Ovary (tissue), 9 donors: ENCODE results near the gene CADM2. TPM values are rescaled to one million over a fixed set of nuclear protein-coding genes. Genes with fewer than 3 reads are reported as not detected.

Source experiments
- DNase-seq, 5 donors: peaks; one replicate each; pipeline ENCODE4 v3.0.0-alpha.2; 2019 to 2020
- H3K27ac ChIP-seq, 2 donors: fragments of 200-600 bp; one replicate each; pipeline versions ENCODE4 v1.5.1 to v1.8.0; 2019 to 2022
- H3K27me3 ChIP-seq: fragments of 200-600 bp; one replicate; pipeline ENCODE4 v1.8.0; 2022
- H3K36me3 ChIP-seq: fragments of 200-600 bp; sonication (generic); one replicate; pipeline ENCODE4 v1.5.1; 2019
- H3K4me1 ChIP-seq: one replicate; pipeline ENCODE4 v1.8.1; 2013; ENCODE audit warnings: mild to moderate bottlenecking, moderate library complexity; ENCODE audit not compliant: insufficient read depth
- H3K4me3 ChIP-seq: fragments of 200-600 bp; sonication (generic); one replicate; pipeline ENCODE4 v1.5.1; 2017
- H3K9me3 ChIP-seq, 2 donors: fragments of 200-600 bp in 1 of 2; sonication (generic) in 1 of 2; one replicate each; pipeline versions ENCODE4 v1.5.1 to v1.8.1; 2013 to 2019; ENCODE audit warnings: mild to moderate bottlenecking in 1 of 2, moderate library complexity in 1 of 2
- CTCF ChIP-seq, 3 donors: fragments of 450-650 bp in 2 of 3; fragments of 200-600 bp in 1 of 3; IDR thresholded peaks; one replicate each; pipeline versions ENCODE4 v1.5.1 to v1.8.0; 2016 to 2022; ENCODE audit warnings: antibody characterized with exemption in 3 of 3, mild to moderate bottlenecking in 1 of 3
- EP300 ChIP-seq: sonication (generic); formaldehyde crosslinking; IDR thresholded peaks from one replicate; pipeline ENCODE4 v1.6.1; 2017; ENCODE audit warnings: antibody characterized with exemption
- POLR2A ChIP-seq: fragments of 450-650 bp; IDR thresholded peaks from one replicate; pipeline ENCODE4 v1.6.1; 2017; ENCODE audit warnings: antibody characterized with exemption, mild to moderate bottlenecking, moderate library complexity
- WGBS, 3 donors: extraction: QIAGEN DNeasy Blood & Tissue Kit in 1 of 3; methylation state at CpG; one replicate each; pipeline versions ENCODE4 v1.1.5 to v1.1.7; 2013 to 2017; 5-methylcytosine and 5-hydroxymethylcytosine counted together
- intact Hi-C, 4 donors: fragments of 100-400 bp; cut with DNase I; formaldehyde crosslinking; loops; one replicate each; pipeline versions ENCODE4 v1.11.0 to v1.15.1; 2022 to 2023
- polyA plus RNA-seq, 2 donors: library from polyadenylated mRNA; stranded (reverse); fragments of 200-250 nt in 1 of 2; fragments of 350-450 nt in 1 of 2; fragmentation: Illumina TruSeq in 1 of 2; extraction: RNeasy Lipid Tissue Mini Kit (QIAGEN cat#74804) in 1 of 2; gene quantifications; one replicate each; pipeline ENCODE4 v1.2.3, GENCODE V29; 2013 to 2014
- total RNA-seq, 7 donors: library from RNA; depleted of rRNA in 2 of 7; stranded (reverse); fragments of >200 nt in 2 of 7; fragmentation: NEBNext Ultra II Directional in 3 of 7; extraction: Animal tissue kit (Norgen Biotek cat#: 25700) in 3 of 7; gene quantifications; one replicate each; pipeline versions ENCODE4 v1.1.0 to v1.2.4, GENCODE V29; 2016 to 2023
- donor health status: DM: no; HTN: no; CAD: no; lungs with moderate emphysema.
- donor health status: DM: no; HTN: no; CAD: no.
- donor health status: Bipolar disorder and iron deficiency.
- donor health status: DM: yes; HTN: yes; CAD: no.
- donor health status: DM: no; HTN: no; CAD: no.
- donor health status: DM: yes; HTN: yes; CAD: no.

Gene CADM2
- total and polyA plus RNA-seq, 9 donors = 0.20 to 1.9 (median 0.69) TPM

GRCh38 chr3:86037916-86038315 lies 1079.1 kb downstream of the CADM2 start:
- H3K27ac ChIP-seq = no peak overlapping the region
- H3K36me3 ChIP-seq = no peaks in the 10 kb centered on the region
- no peak for DNase-seq
- H3K9me3 ChIP-seq = no peaks in the 10 kb centered on the region
- no peaks in the 10 kb centered on the region for H3K27me3 ChIP-seq
- intact Hi-C loops = no loop called here
- no peak overlapping the region for H3K4me3 ChIP-seq
- H3K4me1 ChIP-seq = no peaks in the 10 kb centered on the region
- TF ChIP-seq CTCF (IDR thresholded peaks at IDR 0.05) (no peak), POLR2A (no peak), EP300 (no peak)

- H3K4me3 ChIP-seq = no peak overlapping the region
- H3K9me3 ChIP-seq = no peaks in the 10 kb centered on the region
- H3K4me1 ChIP-seq = no peaks in the 10 kb centered on the region
- no peak for TF ChIP-seq POLR2A
- no peak for TF ChIP-seq EP300
- TF ChIP-seq CTCF (IDR thresholded peaks at IDR 0.05) = no peak
- no peaks in the 10 kb centered on the region for H3K36me3 ChIP-seq
- H3K27ac ChIP-seq = no peak overlapping the region
- WGBS, 3 donors = 64 to 65% (median 65%) methylated on average over 6 of the region's 6 CpGs
- intact Hi-C loops = no loop called here
- DNase-seq = no peak
- H3K27me3 ChIP-seq = no peaks in the 10 kb centered on the region
These were observed 1087.8 kb downstream of the CADM2 start for GRCh38 chr3:86046436-86047136.

- no peak for TF ChIP-seq EP300
- TF ChIP-seq CTCF (IDR thresholded peaks at IDR 0.05) = no peak
- no peak for TF ChIP-seq POLR2A
- Histone ChIP-seq H3K27me3 (no peaks in the 10 kb centered on the region), H3K9me3 (no peaks in the 10 kb centered on the region), H3K36me3 (no peaks in the 10 kb centered on the region), H3K4me3 (no peak overlapping the region), H3K27ac (no peak overlapping the region), H3K4me1 (no peaks in the 10 kb centered on the region)
- no peak for DNase-seq
- intact Hi-C loops = no loop called here
- WGBS, 3 donors = 26 to 52% (median 50%) methylated on average over 1 of the region's 1 CpG
These were observed 1088.4 kb downstream of the CADM2 start for GRCh38 chr3:86047161-86047560.

- Histone ChIP-seq H3K27ac (no peak overlapping the region), H3K27me3 (no peaks in the 10 kb centered on the region), H3K36me3 (no peaks in the 10 kb centered on the region), H3K9me3 (no peaks in the 10 kb centered on the region), H3K4me1 (no peaks in the 10 kb centered on the region), H3K4me3 (no peak overlapping the region)
- WGBS, 3 donors = 75 to 91% (median 82%) methylated on average over 1 of the region's 1 CpG
- no peak for TF ChIP-seq CTCF (IDR thresholded peaks at IDR 0.05)
- TF ChIP-seq EP300 = no peak
- TF ChIP-seq POLR2A = no peak
- intact Hi-C loops = no loop called here
- DNase-seq = no peak
These were observed 1092.3 kb downstream of the CADM2 start for GRCh38 chr3:86051058-86051457.
